ENCODE results near the gene CYP3A4.
"Not testable (repeated sequence)": the region's sequence is repeated elsewhere in the genome, so short reads cannot be mapped to it uniquely, and the experiment has no call there.

The CYP3A4 gene
- 0 reads per million in 4 donors for total RNA-seq

- no peak for DNase-seq
These were observed at the start of gene CYP3A4 for GRCh38 chr7:99784007-99784406. Gene CYP3A4, minus strand, starts transcription at chr7:99784184. Its CDS starts 103 bp downstream, at chr7:99784081.

- DNase-seq: no peak
These were observed 49.4 kb upstream of the CYP3A4 start for GRCh38 chr7:99833289-99833877.

- DNase-seq: no peak
These were observed 47.6 kb upstream of the CYP3A4 start for GRCh38 chr7:99831595-99831994.

GRCh38 chr7:99829524-99830160 lies 45.7 kb upstream of the CYP3A4 start:
- no peak for DNase-seq

GRCh38 chr7:99828811-99829210 lies 44.8 kb upstream of the CYP3A4 start:
- DNase-seq: no peak

GRCh38 chr7:99827040-99827778 lies 43.2 kb upstream of the CYP3A4 start:
- no peak for DNase-seq

GRCh38 chr7:99825873-99826272 lies 41.9 kb upstream of the CYP3A4 start:
- no peak for DNase-seq

- DNase-seq: no peak
These were observed 41.5 kb upstream of the CYP3A4 start for GRCh38 chr7:99825452-99825851.

- DNase-seq: no peak
These were observed 40.1 kb upstream of the CYP3A4 start for GRCh38 chr7:99824091-99824490.

GRCh38 chr7:99822731-99823718 lies 39.0 kb upstream of the CYP3A4 start:
- DNase-seq: no peak

- no peak for DNase-seq
These were observed 36.5 kb upstream of the CYP3A4 start for GRCh38 chr7:99820408-99821027.

GRCh38 chr7:99808766-99809165 lies 24.8 kb upstream of the CYP3A4 start:
- DNase-seq: no peak

GRCh38 chr7:99806839-99807478 lies 23.0 kb upstream of the CYP3A4 start:
- no peak for DNase-seq

- DNase-seq: no peak
These were observed 21.7 kb upstream of the CYP3A4 start for GRCh38 chr7:99805641-99806040.

- not testable (repeated sequence) for DNase-seq
These were observed 19.1 kb upstream of the CYP3A4 start for GRCh38 chr7:99803118-99803517.

GRCh38 chr7:99801407-99801806 lies 17.4 kb upstream of the CYP3A4 start:
- not testable (repeated sequence) for DNase-seq

GRCh38 chr7:99798972-99799371 lies 15.0 kb upstream of the CYP3A4 start:
- no peak for DNase-seq

- not testable (repeated sequence) for DNase-seq
These were observed 11.9 kb upstream of the CYP3A4 start for GRCh38 chr7:99795864-99796263.

- no peak for DNase-seq
These were observed 10.9 kb upstream of the CYP3A4 start for GRCh38 chr7:99794585-99795502.

- DNase-seq: no peak
These were observed 9.5 kb upstream of the CYP3A4 start for GRCh38 chr7:99793443-99793842.

GRCh38 chr7:99792967-99793366 lies 9.0 kb upstream of the CYP3A4 start:
- DNase-seq: no peak

Data from T-helper 1 cell (primary cell).